Transverse colon (tissue), 4 donors: ENCODE data around the gene TRAM2.

Experiments
- CTCF ChIP-seq, 5 experiments: fragments of 200-600 bp in 3 of 5; fragments of 450-650 bp in 2 of 5; sonication (generic) in 3 of 5; IDR thresholded peaks; 1 replicate in 2 of 5; 2 replicates in 3 of 5; pipeline ENCODE4 v1.5.1; 2016 to 2017; ENCODE audit warnings: antibody characterized with exemption in 5 of 5, inconsistent platforms in 3 of 5, mild to moderate bottlenecking in 2 of 5, moderate library complexity in 1 of 5
- POLR2AphosphoS5 ChIP-seq, 3 donors: sonication (generic); formaldehyde crosslinking; IDR thresholded peaks; one replicate each; pipeline ENCODE4 v1.6.1; 2016; ENCODE audit warnings: antibody characterized with exemption in 3 of 3

DNA sequence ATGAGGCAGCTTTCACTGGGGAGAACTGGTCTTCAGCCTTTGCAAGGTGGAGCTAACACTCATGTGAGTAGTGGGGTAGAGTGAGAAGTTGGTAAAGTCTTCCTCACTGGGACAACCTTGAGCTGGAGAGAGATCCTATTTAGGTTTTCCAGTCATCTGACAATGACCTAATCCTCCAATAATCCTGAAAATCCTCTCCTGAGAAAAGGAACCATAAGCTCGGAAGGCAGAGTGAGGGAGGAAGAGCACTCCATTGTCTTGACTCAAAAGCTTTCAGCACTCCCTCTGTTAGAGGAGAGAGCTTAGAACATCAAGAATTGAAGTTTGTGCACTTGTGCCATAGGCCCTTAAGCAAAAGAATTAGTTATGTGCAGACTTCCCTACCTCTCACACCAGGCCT is 77.8 kb downstream of the TRAM2 start:
- no peak for TF ChIP-seq POLR2AphosphoS5 (IDR thresholded peaks at IDR 0.05)
- no peak for TF ChIP-seq CTCF (IDR thresholded peaks at IDR 0.05)
